ENCODE data around the gene OBP2B. TPM values are rescaled to one million over a fixed set of nuclear protein-coding genes. Genes with fewer than 3 reads are reported as not detected.

OBP2B gene
- total RNA-seq, 1 experiment from 2014 or later = not detected

- H3K36me3 ChIP-seq (ENCODE audit: insufficient read depth, low read length) = no peaks in the 10 kb centered on the region
Measured at GRCh38 chr9:133162861-133163503, 46.1 kb downstream of the OBP2B start.

GRCh38 chr9:133161547-133161950 is 47.5 kb downstream of the OBP2B start:
- H3K79me2 ChIP-seq (ENCODE audit: low read length) = no peaks in the 10 kb centered on the region
- no peak for DNase-seq
- H3K4me3 ChIP-seq (ENCODE audit: low read length) = no peak overlapping the region
- H3K27ac ChIP-seq (ENCODE audit: low read length) = no peak overlapping the region
- no peak overlapping the region for H2AFZ ChIP-seq (ENCODE audit: low read length)
- no peak overlapping the region for H3K9ac ChIP-seq (ENCODE audit: low read length)
- no peaks in the 10 kb centered on the region for H3K9me2 ChIP-seq (replicated peaks; ENCODE audit: insufficient read depth, low read length)
- no peaks in the 10 kb centered on the region for H3K36me3 ChIP-seq (ENCODE audit: insufficient read depth, low read length)
- no peaks in the 10 kb centered on the region for H4K20me1 ChIP-seq (ENCODE audit: insufficient read depth, low read depth, low read length)
- H3K4me1 ChIP-seq (ENCODE audit: low read length) = peaks cover 16% of the 10 kb centered on the region
- no peaks in the 10 kb centered on the region for H3K9me3 ChIP-seq (ENCODE audit: low read length)
- H3K27me3 ChIP-seq (ENCODE audit: low read length) = no peaks in the 10 kb centered on the region
- H3K4me2 ChIP-seq (ENCODE audit: low read depth, low read length, poor library complexity, severe bottlenecking) = no peak overlapping the region

More at GRCh38 chr9:133162861-133163503, 46.1 kb downstream of the OBP2B start:
- Histone ChIP-seq H3K4me3 (ENCODE audit: low read length) (peak overlapping the region; percentile 63), H3K9ac (ENCODE audit: low read length) (peak overlapping the region; percentile 65; the same call in 1 of the 2 replicates), H3K27me3 (ENCODE audit: low read length) (no peaks in the 10 kb centered on the region), H3K9me3 (ENCODE audit: low read length) (no peaks in the 10 kb centered on the region), H3K9me2 (replicated peaks; ENCODE audit: insufficient read depth, low read length) (no peaks in the 10 kb centered on the region), H4K20me1 (ENCODE audit: insufficient read depth, low read depth, low read length) (no peaks in the 10 kb centered on the region), H3K79me2 (ENCODE audit: low read length) (no peaks in the 10 kb centered on the region), H3K27ac (ENCODE audit: low read length) (no peak overlapping the region), H3K4me2 (ENCODE audit: low read depth, low read length, poor library complexity, severe bottlenecking) (peak overlapping the region; percentile 81), H2AFZ (ENCODE audit: low read length) (no peak overlapping the region), H3K4me1 (ENCODE audit: low read length) (peaks cover 20% of the 10 kb centered on the region)
- DNase-seq = no peak

DNA sequence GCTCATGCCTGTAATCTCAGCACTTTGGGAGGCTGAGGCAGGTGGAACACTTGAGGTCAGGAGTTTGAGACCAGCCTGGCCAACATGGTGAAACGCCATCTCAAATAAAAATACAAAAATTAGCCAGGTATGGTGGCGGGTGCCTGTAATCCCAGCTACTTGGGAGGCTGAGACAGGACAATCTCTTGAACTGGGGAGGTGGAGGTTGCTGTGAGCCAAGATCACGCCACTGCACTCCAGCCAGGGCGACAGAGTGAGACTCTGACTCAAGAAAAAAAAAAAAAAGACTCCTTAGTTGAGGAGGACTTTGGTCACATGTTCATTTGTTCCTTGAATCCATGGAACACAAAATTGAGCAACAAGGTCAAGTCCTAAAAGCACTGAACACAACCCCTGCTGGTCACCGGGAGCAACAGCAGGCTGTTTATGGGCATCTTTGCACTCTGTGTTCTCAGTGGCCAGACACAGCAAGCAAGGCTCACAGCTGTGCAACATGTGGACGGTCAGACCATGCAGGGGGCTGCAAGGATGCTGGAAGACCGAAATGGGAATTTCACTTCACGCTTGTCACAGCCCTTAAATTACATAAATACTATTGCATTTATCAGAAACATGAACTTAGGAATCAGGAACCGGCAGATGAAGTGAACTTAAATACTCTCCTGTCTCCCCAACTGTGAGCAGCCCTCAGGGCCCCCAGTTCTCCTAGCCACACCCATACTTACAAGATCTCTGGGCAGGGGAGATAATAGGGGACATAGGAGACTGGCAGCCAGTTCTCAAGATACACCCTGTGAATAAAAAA is 48.1 kb downstream of the OBP2B start:
- peak; percentile 79 for DNase-seq
- Histone ChIP-seq H3K9me2 (replicated peaks; ENCODE audit: insufficient read depth, low read length) (no peaks in the 10 kb centered on the region), H3K79me2 (ENCODE audit: low read length) (no peaks in the 10 kb centered on the region), H4K20me1 (ENCODE audit: insufficient read depth, low read depth, low read length) (no peaks in the 10 kb centered on the region), H3K36me3 (ENCODE audit: insufficient read depth, low read length) (no peaks in the 10 kb centered on the region), H3K4me2 (ENCODE audit: low read depth, low read length, poor library complexity, severe bottlenecking) (no peak overlapping the region), H3K9ac (ENCODE audit: low read length) (no peak overlapping the region), H3K9me3 (ENCODE audit: low read length) (no peaks in the 10 kb centered on the region), H3K27ac (ENCODE audit: low read length) (no peak overlapping the region), H3K4me1 (ENCODE audit: low read length) (peaks cover 16% of the 10 kb centered on the region), H3K27me3 (ENCODE audit: low read length) (no peaks in the 10 kb centered on the region), H2AFZ (ENCODE audit: low read length) (no peak overlapping the region), H3K4me3 (ENCODE audit: low read length) (no peak overlapping the region)

DNA sequence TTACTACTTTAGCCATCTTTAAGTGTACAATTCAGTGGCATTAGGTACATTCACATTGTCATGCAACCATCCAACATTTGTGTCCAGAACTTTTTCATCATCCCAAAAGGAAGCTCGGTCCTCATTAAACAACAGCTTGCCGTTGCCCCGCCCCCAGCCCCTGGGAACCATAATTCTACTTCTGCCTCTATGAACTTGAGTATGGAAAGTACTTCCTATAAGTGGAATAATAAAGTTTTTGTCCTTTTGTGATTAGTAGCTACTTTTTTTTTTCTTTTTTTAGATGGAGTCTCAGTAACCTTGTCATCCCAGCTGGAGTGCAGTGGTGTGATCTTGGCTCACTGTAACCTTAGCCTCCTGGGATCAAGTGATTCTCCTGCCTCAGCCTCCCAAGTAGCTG is 50.4 kb downstream of the OBP2B start:
- no peak overlapping the region for H3K27ac ChIP-seq (ENCODE audit: low read length)
- H3K4me3 ChIP-seq (ENCODE audit: low read length) = no peak overlapping the region
- no peaks in the 10 kb centered on the region for H3K9me3 ChIP-seq (ENCODE audit: low read length)
- H3K36me3 ChIP-seq (ENCODE audit: insufficient read depth, low read length) = no peaks in the 10 kb centered on the region
- no peaks in the 10 kb centered on the region for H3K79me2 ChIP-seq (ENCODE audit: low read length)
- H3K9me2 ChIP-seq (replicated peaks; ENCODE audit: insufficient read depth, low read length) = no peaks in the 10 kb centered on the region
- no peak overlapping the region for H3K4me2 ChIP-seq (ENCODE audit: low read depth, low read length, poor library complexity, severe bottlenecking)
- DNase-seq = no peak
- H2AFZ ChIP-seq (ENCODE audit: low read length) = no peak overlapping the region
- H3K9ac ChIP-seq (ENCODE audit: low read length) = no peak overlapping the region
- H4K20me1 ChIP-seq (ENCODE audit: insufficient read depth, low read depth, low read length) = no peaks in the 10 kb centered on the region
- no peaks in the 10 kb centered on the region for H3K27me3 ChIP-seq (ENCODE audit: low read length)
- H3K4me1 ChIP-seq (ENCODE audit: low read length) = peaks cover 10% of the 10 kb centered on the region

Other genes with a start within 250 kb of the OBP2B start
- gene GFI1B, start 230.6 kb downstream of the OBP2B start, total RNA-seq (2014; rRNA removed; shearing (Covaris generic); ENCODE audit: low replicate concordance) = 6.0 and 6.5 TPM in 2 replicates
- gene GTF3C5, start 178.3 kb downstream of the OBP2B start, total RNA-seq (2014; rRNA removed; shearing (Covaris generic); ENCODE audit: low replicate concordance) = 26.8 and 54.8 TPM in 2 replicates
- 0.19 and 1.9 TPM in 2 replicates for gene CEL, start 147.3 kb downstream of the OBP2B start, total RNA-seq (2014; rRNA removed; shearing (Covaris generic); ENCODE audit: low replicate concordance)
- gene RALGDS, start 88.0 kb downstream of the OBP2B start, total RNA-seq (2014; rRNA removed; shearing (Covaris generic); ENCODE audit: low replicate concordance) = 69.2 and 99.2 TPM in 2 replicates
- gene GBGT1, start 45.3 kb downstream of the OBP2B start, total RNA-seq (2014; rRNA removed; shearing (Covaris generic); ENCODE audit: low replicate concordance) = 5.2 TPM in 2 replicates
- not detected in 2 replicates for gene ABO, start 66.0 kb upstream of the OBP2B start, total RNA-seq (2014; rRNA removed; shearing (Covaris generic); ENCODE audit: low replicate concordance)
- gene SURF6, start 126.9 kb upstream of the OBP2B start, total RNA-seq (2014; rRNA removed; shearing (Covaris generic); ENCODE audit: low replicate concordance) = 5.6 and 22.9 TPM in 2 replicates
- gene MED22, start 138.9 kb upstream of the OBP2B start, total RNA-seq (2014; rRNA removed; shearing (Covaris generic); ENCODE audit: low replicate concordance) = 13.6 and 30.6 TPM in 2 replicates
- 2,407 and 2,991 TPM in 2 replicates for gene RPL7A, start 139.0 kb upstream of the OBP2B start, total RNA-seq (2014; rRNA removed; shearing (Covaris generic); ENCODE audit: low replicate concordance)
- 35.6 and 40.0 TPM in 2 replicates for gene SURF1, start 147.2 kb upstream of the OBP2B start, total RNA-seq (2014; rRNA removed; shearing (Covaris generic); ENCODE audit: low replicate concordance)
- gene SURF2, start 147.3 kb upstream of the OBP2B start, total RNA-seq (2014; rRNA removed; shearing (Covaris generic); ENCODE audit: low replicate concordance) = 20.0 and 52.9 TPM in 2 replicates
- gene SURF4, start 166.8 kb upstream of the OBP2B start, total RNA-seq (2014; rRNA removed; shearing (Covaris generic); ENCODE audit: low replicate concordance) = 81.1 and 84.1 TPM in 2 replicates
- 0.93 and 0.97 TPM in 2 replicates for gene STKLD1, start 167.1 kb upstream of the OBP2B start, total RNA-seq (2014; rRNA removed; shearing (Covaris generic); ENCODE audit: low replicate concordance)
- gene REXO4, start 208.8 kb upstream of the OBP2B start, total RNA-seq (2014; rRNA removed; shearing (Covaris generic); ENCODE audit: low replicate concordance) = 10.5 and 41.9 TPM in 2 replicates
- gene ADAMTS13, start 213.1 kb upstream of the OBP2B start, total RNA-seq (2014; rRNA removed; shearing (Covaris generic); ENCODE audit: low replicate concordance) = 0.34 and 1.3 TPM in 2 replicates

Data from Karpas-422 (cell line).